Loucy (cell line): ENCODE data around the gene INTS1.

Experiments
- H2AFZ ChIP-seq: fragments of 200-600 bp; sonication (generic); 2 replicates; pipeline ENCODE4 v1.6.0; 2016; ENCODE audit warnings: antibody characterized with exemption, mild to moderate bottlenecking, low read length, moderate library complexity
- H3F3A ChIP-seq: fragments of 200-600 bp; 2 replicates; pipeline ENCODE4 v1.6.0; 2016; ENCODE audit warnings: antibody characterized with exemption, low read depth, mild to moderate bottlenecking
- H3K27me3 ChIP-seq: fragments of 200-600 bp; sonication (generic); 2 replicates; pipeline ENCODE4 v1.6.1; 2014; ENCODE audit warnings: low read length, mild to moderate bottlenecking; ENCODE audit not compliant: insufficient read depth, poor library complexity, severe bottlenecking
- H3K36me3 ChIP-seq: fragments of 200-600 bp; sonication (generic); 2 replicates; pipeline ENCODE4 v1.6.1; 2016; ENCODE audit warnings: low read length; ENCODE audit not compliant: insufficient read depth
- H3K4me1 ChIP-seq: fragments of 200-600 bp; sonication (generic); 2 replicates; pipeline ENCODE4 v1.5.1; 2014; ENCODE audit warnings: low read length, mild to moderate bottlenecking; ENCODE audit not compliant: insufficient read depth, poor library complexity, severe bottlenecking
- H3K4me2 ChIP-seq: fragments of 200-600 bp; sonication (generic); 2 replicates; pipeline ENCODE4 v1.6.0; 2014; ENCODE audit warnings: antibody characterized with exemption, low read length, low read depth, mild to moderate bottlenecking; ENCODE audit not compliant: poor library complexity, severe bottlenecking
- H3K4me3 ChIP-seq: fragments of 200-600 bp; sonication (generic); 2 replicates; pipeline ENCODE4 v1.5.1; 2014; ENCODE audit warnings: low read length, mild to moderate bottlenecking, mixed read lengths; ENCODE audit not compliant: poor library complexity, severe bottlenecking
- H3K79me2 ChIP-seq: fragments of 200-600 bp; sonication (generic); 2 replicates; pipeline ENCODE4 v1.6.1; 2014; ENCODE audit warnings: low read length; ENCODE audit not compliant: insufficient read depth
- H3K9ac ChIP-seq: fragments of 200-600 bp; sonication (generic); 2 replicates; pipeline ENCODE4 v1.6.0; 2014; ENCODE audit warnings: mild to moderate bottlenecking, low read depth, low read length, moderate library complexity; ENCODE audit not compliant: poor library complexity, severe bottlenecking
- H3K9me2 ChIP-seq: fragments of 200-600 bp; sonication (generic); replicated peaks from 2 replicates; pipeline ENCODE4 v1.6.1; 2016; ENCODE audit warnings: low read depth, low read length, mixed read lengths
- H3K9me3 ChIP-seq: fragments of 200-600 bp; sonication (generic); 2 replicates; pipeline ENCODE4 v1.6.1; 2014; ENCODE audit warnings: mild to moderate bottlenecking, antibody characterized with exemption, low read length, low read depth; ENCODE audit not compliant: insufficient read depth
- H4K20me1 ChIP-seq: fragments of 200-600 bp; sonication (generic); 2 replicates; pipeline ENCODE4 v1.6.0; 2014; ENCODE audit warnings: antibody characterized with exemption, low read length, mild to moderate bottlenecking; ENCODE audit not compliant: insufficient read depth, poor library complexity, severe bottlenecking
- CTCF ChIP-seq: fragments of 200-600 bp; sonication (generic); conservative IDR thresholded peaks from 2 replicates; pipeline ENCODE4 v1.5.1; 2014; ENCODE audit warnings: mild to moderate bottlenecking, antibody characterized with exemption, low read length
- EZH2phosphoT487 ChIP-seq: fragments of 200-600 bp; IDR thresholded peaks from 2 replicates; pipeline ENCODE4 v1.6.1; 2018; ENCODE audit warnings: antibody characterized with exemption, mild to moderate bottlenecking, moderate library complexity, borderline replicate concordance

The INTS1 gene

GRCh38 chr7:1461646-1462375 lies 42.4 kb downstream of the INTS1 start:
- H3K4me2 ChIP-seq, result peak overlapping the region; percentile 65
- H3K9me2 ChIP-seq, result no peaks in the 10 kb centered on the region
- no peak for TF ChIP-seq EZH2phosphoT487
- no peak for TF ChIP-seq CTCF
- H3F3A ChIP-seq, result no peaks in the 10 kb centered on the region; the same call in 1 of the 2 replicates
- no peak overlapping the region for H2AFZ ChIP-seq
- peak overlapping the region; percentile 85 for H3K9ac ChIP-seq
- H3K79me2 ChIP-seq, result peaks cover 7% of the 10 kb centered on the region; the same call in 1 of the 2 replicates
- peak overlapping the region; percentile 80 for H3K4me3 ChIP-seq
- H3K36me3 ChIP-seq, result no peaks in the 10 kb centered on the region
- no peaks in the 10 kb centered on the region for H3K27me3 ChIP-seq
- peaks cover 45% of the 10 kb centered on the region for H3K4me1 ChIP-seq
- no peaks in the 10 kb centered on the region for H3K9me3 ChIP-seq
- H4K20me1 ChIP-seq, result no peaks in the 10 kb centered on the region

GRCh38 chr7:1460821-1461645 lies 43.2 kb downstream of the INTS1 start:
- no peaks in the 10 kb centered on the region for H3K9me2 ChIP-seq
- peaks cover 7% of the 10 kb centered on the region; the same call in 1 of the 2 replicates for H3K79me2 ChIP-seq
- no peaks in the 10 kb centered on the region; the same call in 1 of the 2 replicates for H3F3A ChIP-seq
- H4K20me1 ChIP-seq, result no peaks in the 10 kb centered on the region
- H3K27me3 ChIP-seq, result no peaks in the 10 kb centered on the region
- H3K4me2 ChIP-seq, result peak overlapping the region; percentile 65
- no peak overlapping the region for H2AFZ ChIP-seq
- peaks cover 48% of the 10 kb centered on the region for H3K4me1 ChIP-seq
- TF ChIP-seq EZH2phosphoT487, result no peak
- no peak for TF ChIP-seq CTCF
- no peaks in the 10 kb centered on the region for H3K36me3 ChIP-seq
- peak overlapping the region; percentile 85 for H3K9ac ChIP-seq
- peak overlapping the region; percentile 80 for H3K4me3 ChIP-seq
- H3K9me3 ChIP-seq, result no peaks in the 10 kb centered on the region

GRCh38 chr7:1459920-1460820 lies 44.0 kb downstream of the INTS1 start:
- TF ChIP-seq CTCF (no peak), EZH2phosphoT487 (no peak)
- Histone ChIP-seq H2AFZ (no peak overlapping the region), H4K20me1 (no peaks in the 10 kb centered on the region), H3K79me2 (peaks cover 7% of the 10 kb centered on the region; the same call in 1 of the 2 replicates), H3K36me3 (no peaks in the 10 kb centered on the region), H3K4me3 (peak overlapping the region; percentile 80), H3K9me3 (no peaks in the 10 kb centered on the region), H3F3A (no peaks in the 10 kb centered on the region; the same call in 1 of the 2 replicates), H3K9me2 (no peaks in the 10 kb centered on the region), H3K4me2 (peak overlapping the region; percentile 65), H3K9ac (peak overlapping the region; percentile 85), H3K4me1 (peaks cover 48% of the 10 kb centered on the region), H3K27me3 (no peaks in the 10 kb centered on the region)
